Caco-2 (cell line): ENCODE data around the gene HSD17B7. TPM values are rescaled to one million over a fixed set of nuclear protein-coding genes. Genes with fewer than 3 reads are reported as not detected.

ENCODE experiments used
- BruUV-seq: library from RNA; stranded (reverse); fragments of 400-500 nt; replicated peaks from 2 replicates; lab custom pipeline; 2021; lab: Mats Ljungman, UMichigan
- CTCF ChIA-PET: fragments of 300-600 bp; sonication (Branson Sonifier 250); formaldehyde crosslinking; loops from one replicate; lab custom pipeline; 2022; ENCODE audit warnings: antibody characterized with exemption; lab: Charles Lee
- POLR2A ChIA-PET: fragments of 300-600 bp; sonication (Branson Sonifier 250); formaldehyde crosslinking; loops from one replicate; lab custom pipeline; 2022; ENCODE audit warnings: antibody characterized with exemption; lab: Charles Lee
- DNase-seq, 2 experiments: peaks; one replicate each; pipeline versions ENCODE4 v3.0.0 to v3.0.0-alpha.2; 2020 to 2022
- H3K27me3 ChIP-seq: replicated peaks from 2 replicates; pipeline ENCODE4 v1.6.0; 2011; ENCODE audit warnings: low read length; ENCODE audit not compliant: control insufficient read depth, insufficient read depth
- H3K36me3 ChIP-seq: 2 replicates; pipeline ENCODE4 v1.5.1; 2011; ENCODE audit warnings: low read length; ENCODE audit not compliant: control insufficient read depth, insufficient read depth
- H3K4me1 ChIP-seq: fragments of 250-450 bp; sonication (Bioruptor Pico); 2 replicates; pipeline ENCODE4 v1.5.1; 2020; ENCODE audit warnings: mild to moderate bottlenecking
- H3K4me3 ChIP-seq: 2 replicates; pipeline ENCODE4 v1.5.1; 2011; ENCODE audit warnings: low read depth, mild to moderate bottlenecking, control low read depth, low read length
- H3K9me3 ChIP-seq: fragments of 250-450 bp; sonication (Bioruptor Pico); 2 replicates; pipeline ENCODE4 v1.5.1; 2020; ENCODE audit warnings: mild to moderate bottlenecking, moderate library complexity
- H3K27ac Mint-ChIP-seq: one replicate; pipeline ENCODE4 v1.8.0; 2022; ENCODE audit warnings: mixed read lengths; ENCODE audit not compliant: unreplicated experiment
- H3K27me3 Mint-ChIP-seq: one replicate; pipeline ENCODE4 v1.8.0; 2022; ENCODE audit warnings: mixed read lengths; ENCODE audit not compliant: insufficient read depth, unreplicated experiment
- H3K36me3 Mint-ChIP-seq: one replicate; pipeline ENCODE4 v1.8.0; 2022; ENCODE audit warnings: mild to moderate bottlenecking, mixed read lengths; ENCODE audit not compliant: insufficient read depth, unreplicated experiment
- H3K4me1 Mint-ChIP-seq: one replicate; pipeline ENCODE4 v1.8.0; 2022; ENCODE audit warnings: low read depth, mixed read lengths; ENCODE audit not compliant: unreplicated experiment
- H3K4me3 Mint-ChIP-seq: one replicate; pipeline ENCODE4 v1.8.0; 2022; ENCODE audit warnings: mild to moderate bottlenecking, moderate library complexity, mixed read lengths; ENCODE audit not compliant: unreplicated experiment
- H3K9me3 Mint-ChIP-seq: one replicate; pipeline ENCODE4 v1.8.0; 2022; ENCODE audit warnings: mixed read lengths; ENCODE audit not compliant: unreplicated experiment
- intact Hi-C: fragments of 100-400 bp; cut with micrococcal nuclease; formaldehyde crosslinking; loops from one replicate; pipeline ENCODE4 v1.10.0; 2022; ENCODE audit not compliant: unreplicated experiment
- total RNA-seq: library from RNA; stranded (reverse); gene quantifications from 2 replicates; pipeline ENCODE4 v1.2.3, GENCODE V29; 2022
- TF ChIP-seq, protein P1 (sequence below), 2 experiments: fragments of 200-600 bp in 1 of 2; IDR thresholded peaks; 1 replicate in 1 of 2; 2 replicates in 1 of 2; pipeline versions ENCODE4 v1.5.1 to v1.8.0; 2011 to 2022; ENCODE audit warnings: antibody characterized with exemption in 1 of 2, control low read depth in 1 of 2, inconsistent platforms in 1 of 2, low read depth in 1 of 2, low read length in 1 of 2, mild to moderate bottlenecking in 1 of 2, moderate library complexity in 1 of 2; ENCODE audit not compliant: insufficient read depth in 1 of 2, severe bottlenecking in 1 of 2, unreplicated experiment in 1 of 2

HSD17B7 gene
- total RNA-seq, 1 experiment from 2014 or later = 31.9 TPM

DNA sequence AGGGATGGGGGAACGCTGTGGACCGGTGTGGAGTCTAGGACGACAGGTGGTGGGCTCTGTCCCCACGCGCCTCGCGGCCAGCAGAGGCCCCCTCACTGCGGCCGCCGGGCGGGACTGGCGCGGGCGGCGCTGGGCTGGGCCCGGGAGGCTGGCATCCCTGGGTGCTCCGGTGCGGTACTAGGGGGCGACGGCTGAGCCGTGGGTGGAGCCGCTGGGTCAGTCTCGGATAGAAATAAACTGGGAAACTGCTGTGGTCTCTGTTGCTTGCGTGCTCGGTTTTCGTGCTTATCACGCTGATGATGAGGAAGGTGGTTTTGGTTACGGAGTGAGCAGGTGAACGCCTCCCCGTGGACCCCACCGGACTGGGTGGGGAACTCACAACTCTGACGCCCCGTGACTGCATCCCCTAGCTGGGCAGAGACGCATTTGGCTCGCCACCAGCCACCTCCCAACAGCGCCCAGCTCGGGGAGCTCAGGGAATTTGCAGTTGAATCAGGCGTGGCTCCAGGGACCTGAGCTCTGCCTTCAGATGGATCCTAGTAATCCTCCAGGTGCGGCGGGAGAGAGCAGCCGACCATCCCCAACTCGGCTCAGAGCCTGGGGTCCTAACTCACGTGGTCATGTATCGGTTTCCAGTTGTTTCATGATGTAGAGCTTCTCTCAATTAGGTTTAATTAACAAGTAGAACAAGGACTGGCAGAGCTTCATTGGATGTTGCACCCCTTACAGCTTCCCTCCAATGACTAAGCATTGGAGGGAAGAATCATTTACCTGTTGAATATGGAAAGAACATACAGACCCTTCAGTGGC, 32.1 kb downstream of the HSD17B7 start:
- no peaks in the 10 kb centered on the region for H3K9me3 ChIP-seq
- TF ChIP-seq, protein P1, sequence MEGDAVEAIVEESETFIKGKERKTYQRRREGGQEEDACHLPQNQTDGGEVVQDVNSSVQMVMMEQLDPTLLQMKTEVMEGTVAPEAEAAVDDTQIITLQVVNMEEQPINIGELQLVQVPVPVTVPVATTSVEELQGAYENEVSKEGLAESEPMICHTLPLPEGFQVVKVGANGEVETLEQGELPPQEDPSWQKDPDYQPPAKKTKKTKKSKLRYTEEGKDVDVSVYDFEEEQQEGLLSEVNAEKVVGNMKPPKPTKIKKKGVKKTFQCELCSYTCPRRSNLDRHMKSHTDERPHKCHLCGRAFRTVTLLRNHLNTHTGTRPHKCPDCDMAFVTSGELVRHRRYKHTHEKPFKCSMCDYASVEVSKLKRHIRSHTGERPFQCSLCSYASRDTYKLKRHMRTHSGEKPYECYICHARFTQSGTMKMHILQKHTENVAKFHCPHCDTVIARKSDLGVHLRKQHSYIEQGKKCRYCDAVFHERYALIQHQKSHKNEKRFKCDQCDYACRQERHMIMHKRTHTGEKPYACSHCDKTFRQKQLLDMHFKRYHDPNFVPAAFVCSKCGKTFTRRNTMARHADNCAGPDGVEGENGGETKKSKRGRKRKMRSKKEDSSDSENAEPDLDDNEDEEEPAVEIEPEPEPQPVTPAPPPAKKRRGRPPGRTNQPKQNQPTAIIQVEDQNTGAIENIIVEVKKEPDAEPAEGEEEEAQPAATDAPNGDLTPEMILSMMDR (IDR thresholded peaks at IDR 0.05; ENCODE audit: insufficient read depth in 1 of 2, low read depth in 1 of 2, low read length in 1 of 2, severe bottlenecking in 1 of 2, unreplicated experiment in 1 of 2) = no peak
- H3K4me3 Mint-ChIP-seq = peak overlapping the region; percentile 70
- peaks cover 20% of the 10 kb centered on the region for H3K4me1 Mint-ChIP-seq
- H3K36me3 ChIP-seq = no peaks in the 10 kb centered on the region
- POLR2A ChIA-PET = no interaction called here
- H3K27ac Mint-ChIP-seq = peak overlapping the region; percentile 49
- intact Hi-C loops = no loop called here
- BruUV-seq = no TSS peak
- no peaks in the 10 kb centered on the region for H3K27me3 Mint-ChIP-seq
- H3K27me3 ChIP-seq = no peaks in the 10 kb centered on the region
- peaks cover 16% of the 10 kb centered on the region for H3K4me1 ChIP-seq
- no peaks in the 10 kb centered on the region for H3K9me3 Mint-ChIP-seq
- no peaks in the 10 kb centered on the region for H3K36me3 Mint-ChIP-seq
- H3K4me3 ChIP-seq = peak overlapping the region; percentile 45
- CTCF ChIA-PET = interaction anchor here (1.3 kb wide), 1 partner anchor 22 kb away, joined by 3 read pairs; no protein-coding TSS in a partner anchor
- peak; percentile 30 to 36 for DNase-seq

DNA sequence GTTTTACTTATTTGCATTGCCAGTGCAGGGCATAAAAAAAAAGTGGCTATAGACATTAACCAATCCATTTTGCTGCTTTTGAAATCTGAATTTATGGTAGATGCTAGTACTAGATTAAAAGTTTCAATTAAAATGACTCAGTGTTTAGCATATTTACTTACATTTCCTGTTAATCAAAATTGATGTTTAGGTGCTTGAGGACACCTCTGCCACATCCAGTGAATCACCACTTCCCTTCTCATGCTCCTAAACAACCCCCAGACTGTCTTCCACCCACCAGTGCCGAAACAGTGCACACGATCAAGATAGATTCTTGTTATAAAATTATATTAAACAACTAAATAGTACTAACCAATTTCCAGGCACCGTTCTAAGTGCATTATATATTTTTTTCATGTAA, 32.7 kb downstream of the HSD17B7 start:
- Histone ChIP-seq H3K4me3 (no peak overlapping the region), H3K27me3 (no peaks in the 10 kb centered on the region), H3K36me3 (no peaks in the 10 kb centered on the region), H3K9me3 (no peaks in the 10 kb centered on the region), H3K4me1 (peaks cover 16% of the 10 kb centered on the region)
- TF ChIP-seq, protein P1 (IDR thresholded peaks at IDR 0.05; ENCODE audit: insufficient read depth in 1 of 2, low read depth in 1 of 2, low read length in 1 of 2, severe bottlenecking in 1 of 2, unreplicated experiment in 1 of 2) = no peak
- BruUV-seq = no TSS peak
- H3K27me3 Mint-ChIP-seq = no peaks in the 10 kb centered on the region
- intact Hi-C loops = no loop called here
- POLR2A ChIA-PET = no interaction called here
- DNase-seq = no peak
- no peaks in the 10 kb centered on the region for H3K9me3 Mint-ChIP-seq
- H3K4me1 Mint-ChIP-seq = peaks cover 20% of the 10 kb centered on the region
- H3K27ac Mint-ChIP-seq = no peak overlapping the region
- H3K36me3 Mint-ChIP-seq = no peaks in the 10 kb centered on the region
- H3K4me3 Mint-ChIP-seq = peak overlapping the region; percentile 70
- CTCF ChIA-PET = interaction anchor here (1.3 kb wide), 1 partner anchor 23 kb away, joined by 3 read pairs; no protein-coding TSS in a partner anchor

DNA sequence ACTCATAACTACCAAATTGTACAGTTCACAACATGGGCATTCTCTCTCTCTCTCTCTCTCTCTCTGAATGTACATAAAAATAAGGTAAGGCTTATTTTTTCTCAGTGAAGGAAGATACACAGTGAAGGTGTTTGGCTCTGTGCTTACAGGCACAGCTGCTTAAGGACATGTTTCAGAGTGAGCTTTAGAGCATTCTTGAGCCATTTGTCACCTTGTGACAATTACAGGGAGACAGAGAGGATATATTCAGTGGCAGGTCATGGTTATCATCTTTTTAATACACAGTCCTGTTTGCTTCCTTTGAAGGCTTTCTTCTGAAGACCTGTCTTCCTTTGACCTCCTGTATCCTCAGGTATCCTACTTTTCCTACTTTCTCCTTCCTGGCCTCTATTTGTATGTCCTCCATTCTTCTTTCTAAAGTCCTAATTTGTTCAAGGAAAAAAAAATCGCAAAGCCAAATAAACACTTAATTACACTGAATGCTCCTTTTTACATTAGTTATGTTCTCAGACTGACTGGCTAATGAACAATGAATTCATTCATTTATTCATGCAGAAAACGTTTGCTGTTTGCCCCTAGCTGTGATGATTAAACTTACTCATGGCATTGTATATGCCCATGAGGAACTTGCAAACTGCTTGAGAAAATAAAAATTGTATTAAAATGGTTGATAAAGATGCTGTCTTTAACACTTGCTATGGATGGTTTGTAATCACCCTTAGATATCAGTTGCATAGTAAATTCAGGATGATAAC, 33.4 kb downstream of the HSD17B7 start:
- ChIA-PET POLR2A (no interaction called here), CTCF (interaction anchor here (1.3 kb wide), 1 partner anchor 24 kb away, joined by 3 read pairs; no protein-coding TSS in a partner anchor)
- Histone ChIP-seq H3K4me1 (peaks cover 16% of the 10 kb centered on the region), H3K4me3 (no peak overlapping the region), H3K27me3 (no peaks in the 10 kb centered on the region), H3K9me3 (no peaks in the 10 kb centered on the region), H3K36me3 (no peaks in the 10 kb centered on the region)
- peak overlapping the region; percentile 70 for H3K4me3 Mint-ChIP-seq
- peaks cover 20% of the 10 kb centered on the region for H3K4me1 Mint-ChIP-seq
- no peaks in the 10 kb centered on the region for H3K36me3 Mint-ChIP-seq
- DNase-seq = peak in 1 of 2 experiments; percentile 16
- BruUV-seq = no TSS peak
- no peaks in the 10 kb centered on the region for H3K27me3 Mint-ChIP-seq
- intact Hi-C loops = no loop called here
- H3K27ac Mint-ChIP-seq = no peak overlapping the region
- no peaks in the 10 kb centered on the region for H3K9me3 Mint-ChIP-seq
- TF ChIP-seq, protein P1 (IDR thresholded peaks at IDR 0.05; ENCODE audit: insufficient read depth in 1 of 2, low read depth in 1 of 2, low read length in 1 of 2, severe bottlenecking in 1 of 2, unreplicated experiment in 1 of 2) = no peak
